GM12864 (cell line): ENCODE data around the gene MYMX.
A peak's percentile ranks its signal among the peaks of the same experiment; 100 is the strongest.

Source experiments
- DNase-seq: peaks from one replicate; pipeline ENCODE4 v3.0.0-alpha.2; 2011; ENCODE audit warnings: low read depth
- H3K4me3 ChIP-seq: 2 replicates; pipeline ENCODE4 v1.5.1; 2011; ENCODE audit warnings: mild to moderate bottlenecking, low read depth, low read length, control low read depth
- CTCF ChIP-seq: IDR thresholded peaks from 2 replicates; pipeline ENCODE4 v1.5.1; 2011; ENCODE audit warnings: low read depth, mild to moderate bottlenecking, moderate library complexity, low read length, control low read depth, inconsistent platforms; ENCODE audit errors: missing control alignments

MYMX gene

GRCh38 chr6:44216677-44217331, at the start of gene MYMX:
TSS of gene MYMX (plus strand) at chr6:44216926. CDS start at chr6:44217472, 546 bp downstream.
- no peak within 1 kb of the TSS for H3K4me3 ChIP-seq
- TF ChIP-seq CTCF = no peak
- no peak for DNase-seq

GRCh38 chr6:44167567-44167966, 49.2 kb upstream of the MYMX start:
- no peak for TF ChIP-seq CTCF
- no peak for DNase-seq

GRCh38 chr6:44169154-44169553, 47.6 kb upstream of the MYMX start:
- no peak for TF ChIP-seq CTCF
- DNase-seq = no peak
- H3K4me3 ChIP-seq = no peak overlapping the region

More at GRCh38 chr6:44167567-44167966, 49.2 kb upstream of the MYMX start:
- H3K4me3 ChIP-seq = no peak overlapping the region

- H3K4me3 ChIP-seq = no peak overlapping the region
- TF ChIP-seq CTCF = no peak
- no peak for DNase-seq
These were observed 46.7 kb upstream of the MYMX start for GRCh38 chr6:44169886-44170570.

- no peak for DNase-seq
- H3K4me3 ChIP-seq = no peak overlapping the region
- TF ChIP-seq CTCF = no peak
These were observed 44.7 kb upstream of the MYMX start for GRCh38 chr6:44171899-44172546.

GRCh38 chr6:44172731-44173500, 43.8 kb upstream of the MYMX start:
- peak; percentile 96 for TF ChIP-seq CTCF
- no peak overlapping the region for H3K4me3 ChIP-seq
- peak; percentile 43 for DNase-seq
